Astrocyte of the cerebellum (primary cell): ENCODE measurements around the gene CCDC69.
A peak's percentile ranks its signal among the peaks of the same experiment; 100 is the strongest.

Experiments
- DNase-seq: peaks from one replicate; pipeline ENCODE4 v3.0.0-alpha.2; 2011; ENCODE audit warnings: low read depth
- H3K4me3 ChIP-seq: 2 replicates; pipeline ENCODE4 v1.5.1; 2011; ENCODE audit warnings: mild to moderate bottlenecking, low read depth, low read length, moderate library complexity
- in situ Hi-C: cut with HindIII; loops from 2 replicates; pipeline ENCODE4 v1.10.0; 2017; ENCODE audit warnings: low sequenced_read_pairs
- TF ChIP-seq, protein P1 (sequence below): IDR thresholded peaks from 2 replicates; pipeline ENCODE4 v1.5.1; 2012; ENCODE audit warnings: low read length, low read depth, moderate library complexity, mild to moderate bottlenecking; ENCODE audit errors: missing control alignments

The CCDC69 gene, protein sequence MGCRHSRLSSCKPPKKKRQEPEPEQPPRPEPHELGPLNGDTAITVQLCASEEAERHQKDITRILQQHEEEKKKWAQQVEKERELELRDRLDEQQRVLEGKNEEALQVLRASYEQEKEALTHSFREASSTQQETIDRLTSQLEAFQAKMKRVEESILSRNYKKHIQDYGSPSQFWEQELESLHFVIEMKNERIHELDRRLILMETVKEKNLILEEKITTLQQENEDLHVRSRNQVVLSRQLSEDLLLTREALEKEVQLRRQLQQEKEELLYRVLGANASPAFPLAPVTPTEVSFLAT

DNA sequence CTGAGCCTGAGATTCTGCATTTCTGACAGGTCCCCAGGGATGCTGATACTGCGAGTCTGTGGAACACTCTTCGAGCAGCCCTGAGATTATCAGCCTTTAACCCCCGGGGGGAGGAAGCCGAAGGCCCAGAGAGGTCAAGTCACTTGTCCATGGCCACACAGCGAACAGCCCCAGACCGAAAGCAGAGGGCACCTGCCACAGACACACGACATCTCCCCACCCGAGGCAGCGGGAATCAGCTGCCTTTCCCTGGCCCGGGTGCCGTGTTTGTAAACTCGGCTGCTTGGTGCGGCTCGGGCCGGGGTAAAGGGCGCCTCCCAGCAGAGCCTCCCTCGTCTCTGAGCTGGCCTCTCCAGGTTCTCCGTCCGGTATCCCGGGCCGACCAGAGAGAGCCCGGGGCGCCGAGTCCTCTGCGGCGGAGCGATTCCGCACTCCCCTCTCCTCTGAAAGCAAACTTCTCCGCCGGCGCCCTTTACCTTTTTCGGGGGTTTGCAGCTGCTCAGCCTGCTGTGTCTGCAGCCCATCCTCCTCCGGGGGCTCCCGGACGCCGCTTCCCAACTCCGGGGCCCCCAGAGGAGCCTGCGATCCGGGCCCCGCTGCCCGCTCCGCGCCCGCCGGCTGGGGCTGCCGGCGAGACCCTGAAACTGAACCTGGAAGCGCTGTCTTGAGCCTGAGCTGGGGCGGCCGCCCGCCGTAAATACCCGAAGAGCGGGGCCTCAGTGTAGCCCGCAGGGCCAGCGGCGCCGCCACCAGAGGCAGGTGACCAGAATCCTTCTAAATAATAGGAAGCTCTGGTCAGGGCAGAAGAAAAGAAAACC is at the start of gene CCDC69:
TSS of gene CCDC69 (minus strand) at position 646 of the 818 bp plus-strand sequence. CDS start at position 524, 122 bp downstream.
- in situ Hi-C loops, result no loop called here
- DNase-seq, result peak; percentile 33
- H3K4me3 ChIP-seq, result peak within 1 kb of the TSS; percentile 56
- TF ChIP-seq, protein P1, sequence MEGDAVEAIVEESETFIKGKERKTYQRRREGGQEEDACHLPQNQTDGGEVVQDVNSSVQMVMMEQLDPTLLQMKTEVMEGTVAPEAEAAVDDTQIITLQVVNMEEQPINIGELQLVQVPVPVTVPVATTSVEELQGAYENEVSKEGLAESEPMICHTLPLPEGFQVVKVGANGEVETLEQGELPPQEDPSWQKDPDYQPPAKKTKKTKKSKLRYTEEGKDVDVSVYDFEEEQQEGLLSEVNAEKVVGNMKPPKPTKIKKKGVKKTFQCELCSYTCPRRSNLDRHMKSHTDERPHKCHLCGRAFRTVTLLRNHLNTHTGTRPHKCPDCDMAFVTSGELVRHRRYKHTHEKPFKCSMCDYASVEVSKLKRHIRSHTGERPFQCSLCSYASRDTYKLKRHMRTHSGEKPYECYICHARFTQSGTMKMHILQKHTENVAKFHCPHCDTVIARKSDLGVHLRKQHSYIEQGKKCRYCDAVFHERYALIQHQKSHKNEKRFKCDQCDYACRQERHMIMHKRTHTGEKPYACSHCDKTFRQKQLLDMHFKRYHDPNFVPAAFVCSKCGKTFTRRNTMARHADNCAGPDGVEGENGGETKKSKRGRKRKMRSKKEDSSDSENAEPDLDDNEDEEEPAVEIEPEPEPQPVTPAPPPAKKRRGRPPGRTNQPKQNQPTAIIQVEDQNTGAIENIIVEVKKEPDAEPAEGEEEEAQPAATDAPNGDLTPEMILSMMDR, result peak; percentile 28

DNA sequence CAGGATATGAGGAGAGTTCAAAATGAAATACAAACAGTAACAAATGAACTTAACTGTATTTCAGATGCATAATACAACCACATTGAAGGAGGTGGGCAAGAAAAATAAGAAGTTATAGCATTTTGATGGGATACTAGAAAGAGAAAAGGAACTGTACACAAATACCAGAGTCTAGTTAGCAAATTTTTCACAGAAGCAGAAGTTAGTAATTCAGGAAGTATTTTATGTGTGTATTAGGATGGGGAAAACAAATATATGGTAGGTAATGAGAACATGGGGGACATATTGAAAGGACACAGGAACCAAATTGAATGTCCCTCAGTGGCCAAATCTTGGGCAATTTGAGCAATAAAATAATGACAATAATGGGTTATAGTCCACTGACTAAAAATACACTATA is 47.4 kb upstream of the CCDC69 start:
- H3K4me3 ChIP-seq, result no peak overlapping the region
- no peak for DNase-seq
- in situ Hi-C loops, result no loop called here
- TF ChIP-seq, protein P1, result no peak

DNA sequence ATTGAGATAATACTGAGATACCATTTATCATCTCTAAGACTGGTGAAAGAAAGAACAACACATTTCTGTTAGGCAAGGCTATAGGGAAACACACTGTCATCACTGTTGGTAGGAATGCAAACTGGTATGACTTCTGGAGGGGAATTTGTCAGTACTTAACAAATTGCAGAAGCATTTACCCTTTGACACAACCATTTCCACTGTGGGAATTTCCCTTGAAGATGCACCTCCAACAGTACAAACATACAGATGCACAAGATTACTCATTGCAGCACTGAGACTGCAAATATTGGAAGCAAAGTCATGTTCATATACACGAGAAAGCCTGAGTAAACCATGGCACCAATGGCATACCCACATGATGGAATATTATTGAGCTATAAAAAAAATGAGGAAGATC is 46.7 kb upstream of the CCDC69 start:
- no peak for DNase-seq
- TF ChIP-seq, protein P1, result no peak
- H3K4me3 ChIP-seq, result no peak overlapping the region
- in situ Hi-C loops, result no loop called here

DNA sequence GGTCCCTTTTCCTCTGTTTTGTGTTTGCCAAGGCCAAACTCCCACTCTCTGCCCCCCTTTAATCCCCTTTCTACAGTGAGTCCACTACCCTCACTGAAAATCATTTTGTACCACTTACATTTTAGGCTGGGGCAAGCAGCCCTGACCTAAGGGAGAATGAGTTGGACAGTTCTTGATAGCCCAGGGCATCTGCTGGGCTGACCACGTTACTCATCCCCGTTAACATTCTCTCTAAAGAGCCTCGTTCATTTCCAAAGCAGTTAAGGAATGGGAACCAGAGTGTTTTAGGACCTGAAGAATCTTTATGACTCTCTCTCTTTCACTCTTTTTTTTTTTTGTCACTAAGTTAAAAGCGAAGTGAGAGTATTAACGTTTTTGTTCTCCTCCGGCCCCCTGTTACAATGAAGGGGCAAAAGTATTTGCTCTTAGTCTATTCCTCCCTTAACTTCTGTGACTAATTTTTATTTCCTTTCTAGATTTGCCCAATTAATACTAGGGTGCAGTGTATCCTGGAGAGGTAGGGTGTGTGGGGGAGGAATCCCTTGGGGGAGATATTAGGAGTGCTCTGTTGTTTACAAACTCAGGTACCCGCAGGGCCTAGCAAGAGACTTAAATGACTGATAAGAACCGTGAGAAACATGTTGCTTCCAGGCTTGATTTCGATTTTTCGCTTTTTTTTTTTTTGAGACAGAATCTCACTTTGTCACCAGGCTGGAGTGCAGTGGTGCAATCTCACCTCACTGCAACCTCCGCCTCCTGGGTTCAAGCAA is 43.8 kb upstream of the CCDC69 start:
- no peak overlapping the region for H3K4me3 ChIP-seq
- TF ChIP-seq, protein P1, result no peak
- DNase-seq, result no peak
- in situ Hi-C loops, result no loop called here

DNA sequence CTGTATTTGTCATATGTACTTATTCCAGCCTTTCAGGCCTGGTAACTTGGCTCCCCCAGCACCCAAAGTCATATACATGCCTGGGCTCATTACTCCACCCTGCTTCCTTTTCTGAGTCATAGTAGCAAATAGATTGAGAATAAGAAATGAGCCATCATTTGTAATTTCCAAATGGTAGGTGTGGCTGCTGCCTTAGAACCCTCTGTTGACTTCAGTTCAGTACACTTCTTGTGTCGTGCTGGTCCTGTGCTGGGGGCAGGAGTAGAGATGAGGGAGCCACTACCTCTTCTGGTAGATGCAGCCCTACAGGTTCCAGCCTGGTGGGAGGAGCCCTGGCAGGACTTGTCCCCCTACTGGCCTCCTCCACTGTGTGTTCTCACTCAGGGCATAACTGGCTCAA is 40.2 kb upstream of the CCDC69 start:
- in situ Hi-C loops, result no loop called here
- no peak for DNase-seq
- H3K4me3 ChIP-seq, result no peak overlapping the region
- TF ChIP-seq, protein P1, result no peak

DNA sequence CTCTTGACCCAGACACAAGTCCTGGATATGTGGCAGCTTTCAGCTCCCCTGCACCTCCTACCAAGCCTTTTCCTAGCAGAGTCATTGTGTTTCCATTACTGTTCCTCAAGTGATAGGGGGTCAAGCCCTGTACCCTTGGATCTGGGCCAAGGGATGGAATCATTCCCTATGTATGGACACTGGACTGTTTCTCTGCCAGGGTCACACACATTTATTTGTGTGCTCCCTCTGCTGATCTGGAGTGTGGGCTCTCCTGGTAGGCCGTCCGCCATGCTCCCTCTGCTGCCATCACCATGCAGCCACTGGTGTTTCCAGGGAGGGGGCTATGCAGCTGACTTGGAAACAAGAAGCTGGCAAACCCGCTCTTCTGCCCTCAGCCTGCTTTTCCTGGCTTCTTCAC is 38.6 kb upstream of the CCDC69 start:
- H3K4me3 ChIP-seq, result no peak overlapping the region
- no peak for DNase-seq
- in situ Hi-C loops, result no loop called here
- TF ChIP-seq, protein P1, result no peak
